Vagina (tissue), 2 donors: ENCODE results near the gene PRICKLE1.

Experiments used
- POLR2AphosphoS5 ChIP-seq, 2 donors: sonication (generic); formaldehyde crosslinking; IDR thresholded peaks; one replicate each; pipeline ENCODE4 v1.9.0; 2017; ENCODE audit warnings: antibody characterized with exemption in 2 of 2, mild to moderate bottlenecking in 2 of 2, low read depth in 1 of 2; ENCODE audit not compliant: insufficient read depth in 1 of 2
- TF ChIP-seq, protein P1 (sequence below), 3 experiments: fragments of 450-650 bp in 2 of 3; fragments of 200-600 bp in 1 of 3; sonication (generic) in 1 of 3; IDR thresholded peaks; one replicate each; pipeline ENCODE4 v1.5.1; 2017 to 2019; ENCODE audit warnings: antibody characterized with exemption in 3 of 3, mild to moderate bottlenecking in 2 of 3, moderate library complexity in 2 of 3

DNA sequence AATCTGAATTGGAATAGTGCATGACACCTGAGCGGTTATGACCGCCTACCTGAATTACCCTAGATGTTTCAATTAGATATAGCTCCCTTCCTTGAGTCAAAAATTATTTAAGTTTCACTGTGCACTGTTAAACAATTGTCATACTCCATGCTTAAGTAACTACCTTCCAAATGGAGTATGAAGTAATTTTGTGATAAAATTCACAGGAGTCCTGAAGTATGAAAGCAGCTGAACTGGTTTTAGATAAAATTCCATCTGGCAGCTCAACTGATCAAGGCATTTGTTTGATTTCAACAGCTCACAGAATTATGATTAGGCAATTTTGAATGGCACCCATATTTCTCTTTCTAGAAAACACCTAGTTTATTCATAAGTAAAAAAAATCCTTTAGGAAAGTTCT, 19.5 kb downstream of the PRICKLE1 start:
- TF ChIP-seq, protein P1, sequence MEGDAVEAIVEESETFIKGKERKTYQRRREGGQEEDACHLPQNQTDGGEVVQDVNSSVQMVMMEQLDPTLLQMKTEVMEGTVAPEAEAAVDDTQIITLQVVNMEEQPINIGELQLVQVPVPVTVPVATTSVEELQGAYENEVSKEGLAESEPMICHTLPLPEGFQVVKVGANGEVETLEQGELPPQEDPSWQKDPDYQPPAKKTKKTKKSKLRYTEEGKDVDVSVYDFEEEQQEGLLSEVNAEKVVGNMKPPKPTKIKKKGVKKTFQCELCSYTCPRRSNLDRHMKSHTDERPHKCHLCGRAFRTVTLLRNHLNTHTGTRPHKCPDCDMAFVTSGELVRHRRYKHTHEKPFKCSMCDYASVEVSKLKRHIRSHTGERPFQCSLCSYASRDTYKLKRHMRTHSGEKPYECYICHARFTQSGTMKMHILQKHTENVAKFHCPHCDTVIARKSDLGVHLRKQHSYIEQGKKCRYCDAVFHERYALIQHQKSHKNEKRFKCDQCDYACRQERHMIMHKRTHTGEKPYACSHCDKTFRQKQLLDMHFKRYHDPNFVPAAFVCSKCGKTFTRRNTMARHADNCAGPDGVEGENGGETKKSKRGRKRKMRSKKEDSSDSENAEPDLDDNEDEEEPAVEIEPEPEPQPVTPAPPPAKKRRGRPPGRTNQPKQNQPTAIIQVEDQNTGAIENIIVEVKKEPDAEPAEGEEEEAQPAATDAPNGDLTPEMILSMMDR (IDR thresholded peaks at IDR 0.05) = no peak
- TF ChIP-seq POLR2AphosphoS5 (IDR thresholded peaks at IDR 0.05; ENCODE audit: insufficient read depth in 1 of 2, low read depth in 1 of 2) = no peak
